ENCODE results near the gene TRMU.

TRMU gene

GRCh38 chr22:46373921-46374662, 38.6 kb downstream of the TRMU start:
- H3K4me3 ChIP-seq (ENCODE audit: low read depth, low read length) = no peak overlapping the region
- DNase-seq (ENCODE audit: low read depth) = peak; percentile 43
- no peak for TF ChIP-seq CTCF (IDR thresholded peaks at IDR 0.05; ENCODE audit: insufficient read depth, low read depth, low read length, missing control alignments)

GRCh38 chr22:46374663-46375474, 39.4 kb downstream of the TRMU start:
- no peak for TF ChIP-seq CTCF (IDR thresholded peaks at IDR 0.05; ENCODE audit: insufficient read depth, low read depth, low read length, missing control alignments)
- no peak overlapping the region for H3K4me3 ChIP-seq (ENCODE audit: low read depth, low read length)
- no peak for DNase-seq (ENCODE audit: low read depth)

- no peak for TF ChIP-seq CTCF (IDR thresholded peaks at IDR 0.05; ENCODE audit: insufficient read depth, low read depth, low read length, missing control alignments)
- H3K4me3 ChIP-seq (ENCODE audit: low read depth, low read length) = no peak overlapping the region
- DNase-seq (ENCODE audit: low read depth) = no peak
Measured at GRCh38 chr22:46376111-46376510, 40.6 kb downstream of the TRMU start.

GRCh38 chr22:46376908-46377524, 41.5 kb downstream of the TRMU start:
- TF ChIP-seq CTCF (IDR thresholded peaks at IDR 0.05; ENCODE audit: insufficient read depth, low read depth, low read length, missing control alignments) = no peak

GRCh38 chr22:46377525-46378425, 42.3 kb downstream of the TRMU start:
- TF ChIP-seq CTCF (IDR thresholded peaks at IDR 0.05; ENCODE audit: insufficient read depth, low read depth, low read length, missing control alignments) = no peak
- H3K4me3 ChIP-seq (ENCODE audit: low read depth, low read length) = no peak overlapping the region
- DNase-seq (ENCODE audit: low read depth) = no peak

More at GRCh38 chr22:46376908-46377524, 41.5 kb downstream of the TRMU start:
- no peak overlapping the region for H3K4me3 ChIP-seq (ENCODE audit: low read depth, low read length)
- DNase-seq (ENCODE audit: low read depth) = no peak

- no peak for DNase-seq (ENCODE audit: low read depth)
- no peak overlapping the region for H3K4me3 ChIP-seq (ENCODE audit: low read depth, low read length)
- TF ChIP-seq CTCF (IDR thresholded peaks at IDR 0.05; ENCODE audit: insufficient read depth, low read depth, low read length, missing control alignments) = no peak
Measured at GRCh38 chr22:46378426-46379065, 43.0 kb downstream of the TRMU start.
